NCI-H2107 treated with DMSO at 0.1 percent for 48 hours (cell line): ENCODE measurements around the gene FBXL4.

ENCODE experiments used
- DNase-seq: peaks from one replicate; lab custom pipeline; 2025; ENCODE audit not compliant: unreplicated experiment; lab: John Stamatoyannopoulos, UW

Gene FBXL4

DNA sequence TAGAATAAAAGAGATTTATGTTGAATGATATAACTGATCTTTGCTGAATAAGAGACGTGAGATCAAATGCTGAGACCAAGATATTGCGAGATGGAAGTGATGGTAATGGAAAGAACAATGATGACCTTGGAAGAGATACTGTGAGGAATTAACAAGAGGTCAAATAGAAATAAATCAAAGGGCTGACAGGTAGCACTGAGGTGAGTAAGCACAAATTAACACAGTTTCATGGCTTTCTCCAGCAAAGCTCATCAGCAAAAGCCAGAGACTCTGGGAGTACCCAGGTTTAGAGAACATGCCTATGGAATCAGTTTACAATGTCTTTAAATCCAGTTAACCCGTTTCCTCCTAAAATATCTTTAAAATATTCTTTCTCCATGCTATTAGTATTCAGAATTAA lies 60.1 kb downstream of the FBXL4 start:
- DNase-seq, result no peak

DNA sequence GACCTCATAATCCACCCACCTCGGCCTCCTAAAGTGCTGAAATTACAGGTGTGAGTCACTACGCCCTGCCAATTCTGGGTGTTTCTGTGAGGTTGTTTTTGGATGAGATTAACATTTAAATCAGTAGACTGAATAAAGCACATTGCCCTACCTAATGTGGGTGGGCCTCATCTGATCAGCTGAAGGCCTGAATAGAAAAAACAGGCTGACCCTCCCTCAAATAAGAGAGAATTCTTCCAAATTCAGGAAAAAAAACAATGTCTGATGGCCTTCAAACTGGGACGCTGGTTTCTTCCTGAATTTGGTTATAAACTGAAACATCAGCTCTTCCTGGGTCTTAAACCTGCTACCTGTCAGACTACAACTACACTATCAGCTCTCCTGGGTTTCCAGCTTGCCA lies 62.4 kb downstream of the FBXL4 start:
- no peak for DNase-seq

DNA sequence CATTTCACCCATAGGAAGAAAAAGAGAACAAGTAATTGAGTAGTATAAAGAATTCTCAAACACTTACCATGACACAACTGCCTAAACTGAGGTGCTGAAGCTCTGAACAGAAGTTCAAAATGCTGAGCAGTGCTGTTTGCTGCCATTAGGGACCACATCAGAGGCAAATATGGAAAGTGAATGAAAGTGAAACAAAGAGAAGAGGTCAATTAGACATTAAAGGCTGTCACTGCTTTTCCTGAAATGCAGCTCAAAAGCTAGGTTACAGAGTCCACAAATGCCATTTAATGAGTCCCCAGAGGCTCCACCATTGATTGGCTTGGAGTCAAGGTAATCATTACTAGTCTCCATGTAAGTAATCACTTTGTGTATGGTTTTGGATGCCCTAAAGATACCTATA lies 67.3 kb downstream of the FBXL4 start:
- no peak for DNase-seq

DNA sequence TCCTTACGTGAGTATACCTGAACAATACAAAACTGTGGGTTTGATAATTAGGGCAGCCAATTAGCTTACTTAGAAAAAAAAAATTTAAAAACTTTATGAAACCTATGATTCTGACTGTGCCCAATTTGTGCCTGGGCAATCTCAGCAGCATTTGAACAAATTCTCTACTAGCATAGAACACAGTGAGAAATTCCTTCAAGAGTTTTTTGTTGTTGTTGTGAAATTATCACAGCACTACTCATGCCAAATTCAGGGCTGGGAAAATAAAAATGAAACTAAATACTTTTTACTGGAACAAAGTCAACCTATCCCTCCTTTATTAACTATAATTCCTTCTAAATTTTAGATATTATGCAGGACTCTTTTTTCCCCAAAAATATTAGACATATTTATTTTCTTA lies 70.5 kb downstream of the FBXL4 start:
- no peak for DNase-seq

DNA sequence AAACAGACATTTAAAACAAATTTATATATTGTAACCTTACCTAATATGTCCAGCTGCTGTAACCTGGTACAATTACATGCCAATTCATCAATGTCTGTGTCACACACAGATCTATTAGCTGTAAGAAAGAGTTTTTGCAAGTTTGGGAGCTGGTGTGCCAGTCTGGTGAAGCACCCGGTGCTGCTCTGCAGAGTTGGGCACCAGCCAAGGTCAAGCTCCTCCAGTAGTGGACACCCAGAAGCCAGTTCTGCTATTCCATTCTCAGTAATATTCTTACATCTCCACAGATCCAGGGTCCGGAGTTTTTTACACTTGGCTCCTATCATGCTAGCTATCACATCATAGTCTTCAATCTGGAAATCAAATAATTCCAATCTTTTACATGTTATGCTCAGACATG lies 72.4 kb downstream of the FBXL4 start:
- DNase-seq, result no peak

DNA sequence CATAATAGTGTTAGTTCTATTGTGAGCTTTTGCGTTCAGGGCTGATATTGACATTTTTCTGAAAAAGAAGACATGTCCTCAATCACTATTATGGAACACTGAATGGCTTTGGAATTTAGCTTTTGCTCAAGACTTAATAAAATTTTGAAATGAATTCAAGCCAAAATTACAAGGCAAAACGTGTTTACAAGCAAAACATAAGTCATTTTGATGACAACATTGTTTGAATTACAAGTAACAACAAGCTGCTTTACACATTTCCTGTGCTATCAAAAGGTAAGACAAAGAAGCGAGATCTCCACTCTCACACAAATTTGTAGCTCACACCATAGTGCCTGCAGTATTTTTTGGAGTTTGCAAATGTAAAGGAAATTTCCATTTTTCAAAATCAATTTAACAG lies 75.9 kb downstream of the FBXL4 start:
- DNase-seq, result no peak

DNA sequence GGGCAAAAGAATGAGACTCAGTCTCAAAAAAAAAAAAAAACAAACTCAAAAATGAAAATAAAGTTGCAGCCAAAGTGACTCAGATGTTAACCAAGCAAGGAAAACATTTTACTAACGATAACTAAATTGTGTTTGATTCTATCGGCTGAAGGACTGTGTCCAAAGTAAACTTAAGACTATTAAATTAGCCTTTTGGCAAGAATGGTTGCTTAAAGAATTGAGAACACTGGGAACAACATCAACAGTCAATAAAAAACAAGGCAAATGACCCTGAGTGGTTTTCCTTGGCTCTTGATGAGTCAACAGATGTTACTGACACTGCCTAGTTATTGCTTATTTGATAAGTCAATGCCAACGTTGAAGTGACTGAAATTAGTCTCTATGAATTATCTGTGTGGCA lies 76.7 kb downstream of the FBXL4 start:
- no peak for DNase-seq

DNA sequence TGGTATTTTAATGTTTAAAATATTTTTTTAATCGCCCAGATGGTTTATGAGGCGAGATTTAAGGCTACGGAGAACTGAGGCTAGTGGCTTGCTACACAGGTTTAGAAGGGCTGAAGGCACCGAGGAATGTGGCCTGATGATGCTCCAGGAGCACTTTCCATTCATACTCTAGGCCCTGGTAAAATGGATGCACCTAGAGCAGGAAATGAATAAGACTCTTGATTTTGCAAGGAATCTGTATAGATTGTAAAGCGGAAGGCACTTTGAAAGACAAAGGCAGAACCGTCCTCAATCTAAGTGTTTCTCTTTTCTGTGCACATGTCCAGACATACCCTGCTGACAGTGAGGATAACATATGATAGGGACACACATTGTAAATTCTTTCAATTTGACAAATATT lies 83.2 kb downstream of the FBXL4 start:
- no peak for DNase-seq

DNA sequence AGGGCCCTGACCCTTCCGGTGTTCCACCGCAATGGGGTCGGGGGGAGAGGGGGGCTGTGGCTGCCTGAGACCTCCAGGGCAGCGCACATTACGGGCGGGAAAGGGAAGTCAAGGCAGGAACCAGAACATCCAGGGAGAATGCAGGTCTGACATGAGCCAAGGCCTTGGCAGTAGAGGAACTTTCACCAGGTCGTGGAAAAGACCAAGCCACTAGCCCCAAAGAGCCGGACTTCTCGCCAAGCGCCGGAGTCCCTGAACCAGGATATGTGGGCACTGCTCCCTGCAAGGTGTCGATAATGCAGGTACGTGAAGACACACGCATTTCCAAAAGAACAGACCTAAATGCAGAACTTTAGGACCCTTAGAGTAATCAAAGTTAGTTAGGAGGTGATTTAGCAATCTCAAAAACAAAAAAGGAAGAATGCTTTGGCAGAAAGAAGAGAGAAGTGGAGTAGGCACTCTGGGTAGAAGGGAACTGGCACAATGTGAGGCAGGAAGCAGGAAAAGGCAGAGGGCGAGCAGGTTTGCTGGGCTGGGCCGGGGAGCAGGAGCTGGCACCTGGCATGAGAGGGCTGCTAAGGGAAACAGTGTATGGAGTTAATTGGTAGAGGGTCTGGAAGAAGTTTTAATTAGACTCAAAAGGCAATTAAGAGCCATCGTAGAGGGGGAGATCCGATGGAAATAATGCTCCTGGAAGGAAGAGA lies 99.1 kb downstream of the FBXL4 start:
- DNase-seq, result no peak

DNA sequence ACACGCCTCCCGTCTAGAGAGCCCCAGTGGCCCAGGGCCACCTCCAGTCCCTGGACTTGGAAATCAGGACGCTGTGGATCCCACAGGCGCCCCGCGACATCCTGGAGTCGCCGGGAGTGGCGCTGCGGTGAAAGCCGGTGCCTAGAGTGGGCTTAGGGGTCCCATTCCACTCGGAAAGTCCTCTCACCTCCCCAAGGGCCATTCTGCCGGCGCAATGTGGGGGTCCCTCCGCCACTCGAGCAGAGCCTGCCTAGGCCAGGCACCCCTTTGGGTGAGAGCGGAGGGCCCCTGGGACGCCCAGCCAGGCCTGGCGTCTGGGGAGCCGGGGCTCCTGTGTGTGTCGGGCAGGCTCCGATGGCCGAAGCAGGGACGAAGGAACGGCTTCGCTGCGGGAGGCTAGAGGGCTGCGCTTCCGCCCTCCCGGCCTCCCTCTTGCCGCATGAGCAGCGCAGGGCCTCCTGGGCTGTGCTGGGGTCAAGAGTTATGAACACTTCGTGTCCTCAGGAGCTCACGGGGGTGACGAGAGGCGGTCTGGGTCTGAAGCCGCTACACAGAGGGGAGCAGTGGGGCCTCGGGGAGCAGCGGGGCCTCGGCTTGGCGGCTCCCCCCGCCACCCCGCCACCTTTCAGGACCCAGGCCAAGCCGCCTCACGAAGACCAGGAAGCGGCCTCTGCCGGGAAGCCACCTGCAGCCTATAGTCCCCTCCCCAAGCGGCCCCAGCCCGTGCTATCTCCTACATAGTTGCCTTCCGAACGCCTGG lies 99.8 kb downstream of the FBXL4 start:
- no peak for DNase-seq

DNA sequence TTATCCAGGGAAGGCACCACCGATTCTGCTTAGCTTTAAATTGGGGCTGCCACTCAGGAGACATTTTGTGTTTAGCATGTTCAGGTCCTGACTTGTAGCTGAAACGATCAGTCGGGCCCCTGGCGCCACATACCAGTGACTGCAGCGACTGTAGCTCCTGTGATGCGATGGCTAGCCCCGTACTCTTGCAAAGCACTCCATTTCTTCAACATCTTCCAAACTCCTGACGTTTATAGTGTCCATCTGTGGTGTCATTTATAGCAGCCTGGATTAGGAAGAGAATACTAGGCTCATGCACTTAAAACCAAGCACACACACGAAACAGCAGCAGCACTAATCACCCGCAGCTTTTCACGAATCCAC lies 100.3 kb downstream of the FBXL4 start:
- no peak for DNase-seq

DNA sequence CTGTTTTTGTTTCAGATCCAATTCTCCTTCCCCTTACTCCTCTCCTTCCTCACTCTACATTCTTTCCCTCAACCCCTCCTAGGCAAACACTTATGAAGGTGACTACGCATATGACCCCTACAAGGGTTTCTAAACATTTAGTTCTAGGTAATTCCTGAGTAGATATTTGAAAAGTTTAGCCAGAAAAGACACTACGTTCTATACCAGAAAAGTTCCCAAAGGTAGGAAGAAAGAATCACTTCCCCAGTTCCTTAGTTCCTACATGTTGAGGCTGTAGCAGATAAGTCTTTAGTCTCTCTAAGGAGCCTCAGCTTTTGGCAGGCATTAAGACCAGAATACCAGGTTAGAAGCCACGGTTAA lies 101.7 kb downstream of the FBXL4 start:
- no peak for DNase-seq

DNA sequence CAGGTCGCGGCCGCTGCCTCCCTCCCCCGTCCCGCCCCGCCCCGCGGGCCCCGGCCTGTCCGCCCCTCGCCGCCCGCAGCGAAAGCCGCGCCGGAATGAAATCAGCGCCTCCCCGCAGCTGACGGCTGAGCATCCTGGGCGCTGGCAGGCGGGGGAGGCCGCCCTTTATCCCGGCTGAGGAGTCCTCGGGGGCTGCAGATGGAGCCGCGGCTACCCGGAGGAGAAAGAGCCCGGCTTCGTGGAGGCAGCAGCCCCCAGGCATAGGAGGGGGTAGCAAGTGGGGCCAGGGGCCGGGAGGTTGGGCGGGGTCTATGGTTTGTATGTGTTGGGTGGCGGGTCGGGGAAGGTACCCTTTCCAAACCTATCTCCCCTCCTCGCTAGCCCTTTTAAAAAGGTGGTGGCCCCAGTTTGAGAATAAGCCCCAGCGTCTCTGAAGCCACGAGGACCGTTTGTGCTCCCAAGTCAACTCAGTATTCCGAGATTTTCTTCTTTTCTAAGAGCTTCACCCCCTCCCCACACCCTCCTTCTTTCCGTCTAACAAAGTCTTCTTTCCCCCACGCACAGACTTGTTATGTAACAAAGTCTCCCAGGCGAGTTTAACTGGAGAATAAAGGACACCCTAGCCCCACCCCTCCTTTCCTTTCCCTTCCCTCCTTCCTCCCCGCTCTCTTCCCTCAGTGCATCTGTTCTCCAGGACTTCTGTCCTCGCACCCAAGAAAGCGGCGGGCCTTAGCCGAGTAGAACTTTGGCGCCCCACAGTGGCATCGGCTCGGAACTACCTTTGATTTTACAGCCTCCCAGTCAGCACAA lies 102.3 kb downstream of the FBXL4 start:
- peak; percentile 89 for DNase-seq

DNA sequence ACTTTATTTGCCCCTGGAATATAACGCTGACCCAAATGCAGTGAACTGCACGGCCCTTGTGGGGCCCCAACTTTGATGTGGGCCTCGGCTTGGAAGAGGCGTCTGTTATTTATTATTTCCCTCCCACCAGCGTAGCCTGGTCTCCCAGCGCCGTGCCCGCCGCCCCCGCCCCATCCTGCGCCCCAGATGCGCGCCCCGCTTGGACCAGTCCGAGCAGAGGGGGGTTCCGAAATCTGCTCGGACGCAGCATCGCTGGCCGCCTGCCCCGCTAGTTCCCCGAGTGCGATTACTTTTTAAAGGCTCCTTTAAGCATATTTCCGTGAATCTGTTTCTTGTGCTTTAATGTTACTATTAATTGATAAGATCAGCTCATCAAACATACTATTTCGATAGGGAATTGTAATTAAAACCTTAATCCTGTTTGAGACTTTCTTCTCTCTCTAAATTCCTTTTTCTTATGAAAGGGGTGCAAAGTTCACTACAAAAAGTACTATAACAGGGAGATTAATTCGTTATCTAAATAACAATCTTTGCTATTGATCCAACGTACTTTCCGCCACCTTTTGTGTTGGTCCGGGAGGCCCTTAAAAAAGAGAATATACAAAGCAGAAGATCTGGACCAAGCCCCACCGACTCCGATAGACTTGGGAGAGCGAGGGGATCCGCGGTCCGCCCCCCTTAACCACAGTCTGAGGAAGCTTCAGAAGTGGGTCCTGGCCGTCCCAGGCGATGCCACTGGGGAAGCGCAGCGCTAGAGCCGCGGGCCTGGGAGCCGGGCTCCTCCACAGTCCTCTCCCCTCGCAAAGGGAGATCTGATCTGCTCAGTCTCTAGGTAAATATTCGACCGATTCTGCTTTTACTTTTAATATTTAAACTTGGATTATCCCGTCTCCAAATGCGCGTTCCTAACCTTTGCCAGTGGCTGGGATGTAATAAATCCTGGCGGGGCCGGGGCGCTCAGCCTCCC lies 103.2 kb downstream of the FBXL4 start:
- no peak for DNase-seq

DNA sequence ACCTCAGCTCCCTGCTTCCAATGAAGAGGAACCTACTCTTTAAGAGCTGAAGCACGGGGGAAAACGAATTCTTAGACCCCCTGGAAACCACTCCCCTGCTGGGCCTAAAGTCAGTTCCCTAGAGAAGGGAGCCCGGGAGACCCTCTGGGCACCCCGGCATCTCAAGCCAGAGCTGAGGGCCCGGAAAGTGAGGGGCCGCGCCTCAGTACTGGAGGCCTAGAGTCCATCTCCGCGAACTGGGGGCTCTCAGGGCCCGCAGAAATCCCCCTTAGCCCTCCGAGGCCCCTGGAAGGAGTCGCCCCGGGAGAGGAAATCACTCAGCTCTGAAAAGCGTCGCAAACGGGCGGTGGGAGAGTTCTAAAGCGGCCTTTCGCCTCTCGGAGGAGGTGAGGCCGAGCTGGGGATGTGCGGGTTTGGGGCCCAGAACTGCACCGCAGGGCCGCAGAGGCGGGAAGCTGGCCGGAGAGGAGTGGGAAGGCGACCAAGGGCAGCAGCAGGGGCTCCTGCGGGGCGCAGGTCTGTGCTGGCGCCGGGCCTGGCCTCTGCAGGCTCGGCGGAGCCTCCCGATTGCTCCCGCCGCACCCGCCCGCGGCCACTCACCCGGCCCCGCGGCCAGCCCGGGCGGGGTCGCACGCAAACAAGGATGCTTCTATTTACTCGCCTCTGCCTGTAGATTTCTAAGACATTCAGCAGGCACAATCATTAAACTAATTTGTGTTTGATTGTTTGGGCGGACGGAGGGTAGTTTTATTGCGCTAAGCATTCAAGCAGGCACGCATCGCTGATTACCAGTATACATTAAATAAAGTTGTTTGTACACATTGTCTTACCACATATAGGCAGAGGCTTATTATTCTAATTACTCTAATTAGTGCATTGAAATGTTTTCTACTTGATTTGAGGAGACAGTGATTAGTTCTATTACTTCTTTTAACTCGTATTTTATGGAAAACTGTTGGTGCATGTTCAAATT lies 104.2 kb downstream of the FBXL4 start:
- DNase-seq, result no peak

DNA sequence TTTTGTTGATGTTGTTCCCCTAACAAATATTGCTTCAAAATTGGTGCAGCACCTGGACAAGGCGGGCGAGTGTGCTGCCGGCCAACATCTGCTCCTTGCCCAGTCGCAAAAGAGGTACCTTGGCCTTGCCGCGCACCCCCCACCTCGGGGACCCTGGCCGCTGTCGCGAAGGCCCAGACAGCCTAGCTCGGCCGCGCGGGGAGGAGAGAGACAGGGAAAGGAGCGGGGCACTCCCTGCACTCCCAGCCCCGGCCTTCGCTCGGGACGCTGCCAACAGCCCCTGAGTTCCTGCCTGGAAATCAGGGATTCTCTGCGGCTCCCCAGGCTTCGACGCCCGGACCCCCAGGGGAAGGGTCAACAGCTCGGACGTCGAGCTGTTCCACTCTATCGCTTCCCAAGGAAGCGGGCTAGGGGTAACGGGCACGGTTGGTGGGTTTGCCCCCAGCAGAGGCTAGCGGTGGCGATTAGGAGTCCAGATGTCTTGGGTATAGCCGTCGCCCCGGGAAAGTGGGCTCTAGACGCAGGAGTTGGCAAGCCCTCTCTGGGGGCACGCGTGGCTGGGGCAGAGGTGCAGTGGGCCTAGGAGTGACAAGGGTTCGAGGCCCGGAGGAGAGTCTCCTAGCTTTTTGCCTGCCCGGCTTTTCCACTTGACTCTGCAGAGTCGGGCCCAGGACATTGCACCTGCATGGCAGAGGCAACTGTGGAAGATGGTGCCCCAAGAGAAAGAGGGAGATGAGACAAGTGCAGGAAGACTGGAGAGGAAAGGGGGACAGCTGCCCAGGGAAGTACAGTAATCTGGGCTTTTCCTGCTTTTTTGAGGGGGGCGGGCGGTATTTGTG lies 105.2 kb downstream of the FBXL4 start:
- DNase-seq, result no peak

DNA sequence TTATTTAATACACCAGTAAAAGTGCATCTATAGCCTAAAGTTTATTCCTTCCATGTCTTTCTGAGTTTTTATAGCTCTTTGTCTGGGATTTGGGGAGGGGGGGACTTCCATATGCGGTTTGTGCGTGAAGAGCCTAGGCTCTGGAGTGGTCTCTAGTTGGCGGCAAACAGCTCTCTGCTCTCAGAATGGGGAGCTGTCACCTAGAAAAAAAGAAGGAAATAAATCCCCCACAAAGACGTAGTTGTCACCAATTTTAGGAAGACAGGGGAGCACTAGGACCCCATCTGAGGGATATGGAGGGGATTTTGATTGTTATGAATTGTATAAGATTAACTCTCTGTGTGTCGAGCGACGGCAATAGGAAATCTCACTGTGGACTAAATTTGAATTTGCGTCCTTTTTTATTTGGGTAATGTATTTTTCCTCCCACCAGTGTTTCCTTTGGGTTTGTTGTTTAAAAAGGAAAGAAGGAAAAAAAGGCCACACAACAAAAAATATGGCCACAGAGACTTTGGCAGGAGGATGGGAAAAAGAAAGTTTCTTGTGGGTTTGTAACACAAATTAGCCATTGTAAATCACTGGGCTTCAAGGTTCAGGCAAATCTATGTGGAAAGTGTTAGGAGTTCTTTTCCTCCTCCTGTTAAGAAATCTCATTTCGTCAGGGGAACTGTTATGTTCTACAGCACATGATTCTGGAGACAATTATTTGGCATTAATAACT lies 106.0 kb downstream of the FBXL4 start:
- DNase-seq, result no peak

DNA sequence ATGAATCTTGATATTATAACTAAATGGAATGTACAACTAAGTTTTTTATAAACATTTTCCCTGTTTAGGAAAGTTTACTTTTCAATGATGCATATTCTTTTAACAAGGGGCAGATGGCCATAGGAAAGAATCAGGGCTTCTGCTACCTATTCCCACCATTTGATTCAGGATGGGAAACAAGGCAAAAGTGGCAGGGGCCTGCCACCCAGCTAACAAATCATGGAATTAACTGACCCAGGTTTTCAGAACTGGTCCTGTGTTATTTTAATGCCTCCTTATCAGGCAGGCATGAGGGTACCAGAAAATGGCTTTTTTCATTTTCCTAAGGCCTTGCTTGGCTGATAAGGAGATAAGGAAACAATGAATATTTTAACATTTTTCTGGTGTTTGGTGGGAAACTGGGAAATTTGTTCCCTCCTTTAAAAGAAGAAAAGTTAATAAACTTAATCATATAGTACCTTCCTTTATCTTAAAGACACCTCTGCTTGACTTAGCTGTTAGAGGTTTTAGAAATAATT lies 106.7 kb downstream of the FBXL4 start:
- no peak for DNase-seq
